ENCODE measurements around the gene FRMD4A.

GRCh38 chr10:14293526-14293925 lies 37.2 kb downstream of the FRMD4A start:
- TF ChIP-seq POLR2AphosphoS5 (IDR thresholded peaks at IDR 0.05): no peak
- no peak for TF ChIP-seq POLR2A (IDR thresholded peaks at IDR 0.05)
- TF ChIP-seq, protein P1, sequence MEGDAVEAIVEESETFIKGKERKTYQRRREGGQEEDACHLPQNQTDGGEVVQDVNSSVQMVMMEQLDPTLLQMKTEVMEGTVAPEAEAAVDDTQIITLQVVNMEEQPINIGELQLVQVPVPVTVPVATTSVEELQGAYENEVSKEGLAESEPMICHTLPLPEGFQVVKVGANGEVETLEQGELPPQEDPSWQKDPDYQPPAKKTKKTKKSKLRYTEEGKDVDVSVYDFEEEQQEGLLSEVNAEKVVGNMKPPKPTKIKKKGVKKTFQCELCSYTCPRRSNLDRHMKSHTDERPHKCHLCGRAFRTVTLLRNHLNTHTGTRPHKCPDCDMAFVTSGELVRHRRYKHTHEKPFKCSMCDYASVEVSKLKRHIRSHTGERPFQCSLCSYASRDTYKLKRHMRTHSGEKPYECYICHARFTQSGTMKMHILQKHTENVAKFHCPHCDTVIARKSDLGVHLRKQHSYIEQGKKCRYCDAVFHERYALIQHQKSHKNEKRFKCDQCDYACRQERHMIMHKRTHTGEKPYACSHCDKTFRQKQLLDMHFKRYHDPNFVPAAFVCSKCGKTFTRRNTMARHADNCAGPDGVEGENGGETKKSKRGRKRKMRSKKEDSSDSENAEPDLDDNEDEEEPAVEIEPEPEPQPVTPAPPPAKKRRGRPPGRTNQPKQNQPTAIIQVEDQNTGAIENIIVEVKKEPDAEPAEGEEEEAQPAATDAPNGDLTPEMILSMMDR (IDR thresholded peaks at IDR 0.05): no peak
- TF ChIP-seq EP300 (IDR thresholded peaks at IDR 0.05): no peak
